Cortex of kidney (tissue), 1 donor: Measurements from ENCODE around the gene DCTN4.
"Not testable (repeated sequence)": the region's sequence is repeated elsewhere in the genome, so short reads cannot be mapped to it uniquely, and the experiment has no call there.

Experiments
- DNase-seq: peaks from one replicate; lab custom pipeline; 2025; lab: John Stamatoyannopoulos, UW

The DCTN4 gene

DNA sequence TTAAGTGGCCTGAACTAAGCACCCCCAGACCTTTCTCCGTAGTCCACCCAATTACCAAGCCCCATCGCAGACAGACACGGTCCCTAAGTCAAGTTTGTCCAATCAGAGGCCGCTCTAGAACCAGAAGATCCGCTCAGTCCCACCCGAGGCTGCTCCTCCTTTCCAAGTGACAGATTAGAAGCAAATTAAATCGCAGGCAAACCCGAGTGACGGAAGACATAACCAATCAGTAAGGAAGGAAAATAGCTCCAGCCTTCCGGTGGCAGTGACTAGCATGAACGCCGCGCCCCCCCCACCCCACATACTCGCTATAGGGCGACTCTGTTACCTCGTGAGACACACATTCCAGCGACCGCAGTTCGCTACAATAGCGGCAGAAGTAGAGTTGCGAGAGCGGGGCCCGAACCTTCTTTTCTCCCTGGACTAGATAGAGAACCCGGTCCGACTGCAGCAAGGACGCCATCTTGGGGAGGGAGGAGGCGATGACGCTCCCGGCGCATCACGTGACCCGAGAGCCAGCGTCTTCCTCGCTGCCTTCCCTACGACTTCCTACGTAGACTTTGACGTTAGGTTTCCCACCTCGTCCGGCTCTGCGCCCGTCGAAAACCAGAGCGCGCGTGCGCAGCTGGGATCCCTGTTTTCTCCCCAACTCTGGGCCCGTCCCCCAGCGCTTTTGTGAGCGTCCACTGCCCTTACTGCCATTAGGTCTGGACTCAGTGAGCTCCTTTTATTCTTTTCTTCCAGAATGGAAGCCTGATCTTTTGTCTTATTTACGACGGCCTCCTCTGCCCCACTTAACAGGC, at the start of gene DCTN4:
Gene DCTN4 (minus strand): TSS at position 487 of the 803 bp plus-strand sequence. CDS start 24 bp downstream, at position 463.
- DNase-seq, result peak; percentile 57

DNA sequence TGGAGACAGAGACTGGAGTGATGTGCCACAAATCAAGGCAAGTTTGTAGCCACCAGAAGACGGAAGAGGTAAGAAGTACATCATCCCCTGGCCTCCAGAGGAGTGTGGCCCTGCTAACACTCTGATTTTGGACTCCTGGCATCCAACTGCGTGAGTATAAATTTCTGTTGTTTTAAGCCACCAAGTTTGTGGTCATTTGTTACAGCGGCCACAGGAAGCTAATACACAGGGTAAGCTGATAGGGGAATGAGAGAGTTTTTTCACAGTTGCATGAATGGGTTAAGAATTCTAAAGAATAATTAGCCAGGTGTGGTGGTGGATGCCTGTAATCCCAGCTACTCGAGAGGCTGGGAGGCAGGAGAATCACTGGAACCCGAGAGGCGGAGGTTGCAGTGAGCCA, 45.6 kb upstream of the DCTN4 start:
- no peak for DNase-seq

DNA sequence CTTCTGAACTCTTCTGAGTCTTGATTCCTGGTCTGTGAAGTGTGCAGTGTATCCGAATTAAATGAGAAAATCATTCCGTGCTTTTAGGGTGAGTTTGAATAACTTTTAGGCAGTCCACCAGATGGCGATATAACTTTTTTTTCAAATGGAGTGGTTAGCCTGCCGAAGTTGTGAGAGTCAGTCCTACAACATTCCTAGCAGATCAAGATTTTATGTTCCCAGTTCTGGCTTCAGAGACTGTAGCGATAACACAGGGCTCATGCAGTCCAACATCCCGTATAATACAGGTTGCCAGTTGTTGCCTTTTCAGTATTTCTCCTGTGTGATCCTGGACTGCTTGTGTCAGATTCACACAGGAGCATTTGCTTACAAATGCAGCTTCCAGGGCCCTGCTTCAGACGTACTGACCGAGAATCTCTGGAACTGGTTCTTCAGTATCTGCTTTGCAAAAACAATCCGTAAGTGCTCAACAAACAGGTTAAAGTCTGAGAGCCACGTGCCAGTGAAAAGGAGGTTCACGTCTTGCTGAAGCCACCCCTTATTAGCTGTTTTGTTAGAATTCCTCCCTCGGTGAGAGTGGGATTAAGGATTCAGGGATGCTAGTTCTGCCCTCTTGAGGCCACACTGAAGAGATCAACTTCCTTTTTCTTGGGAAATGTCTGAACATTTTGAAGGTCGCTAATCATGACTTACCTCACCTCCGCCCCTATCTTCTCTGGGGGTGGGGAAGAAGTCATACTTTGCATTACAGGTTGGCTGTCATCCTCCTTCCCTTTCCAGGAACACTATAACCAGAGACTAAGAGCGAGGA, 42.5 kb upstream of the DCTN4 start:
- DNase-seq, result no peak

DNA sequence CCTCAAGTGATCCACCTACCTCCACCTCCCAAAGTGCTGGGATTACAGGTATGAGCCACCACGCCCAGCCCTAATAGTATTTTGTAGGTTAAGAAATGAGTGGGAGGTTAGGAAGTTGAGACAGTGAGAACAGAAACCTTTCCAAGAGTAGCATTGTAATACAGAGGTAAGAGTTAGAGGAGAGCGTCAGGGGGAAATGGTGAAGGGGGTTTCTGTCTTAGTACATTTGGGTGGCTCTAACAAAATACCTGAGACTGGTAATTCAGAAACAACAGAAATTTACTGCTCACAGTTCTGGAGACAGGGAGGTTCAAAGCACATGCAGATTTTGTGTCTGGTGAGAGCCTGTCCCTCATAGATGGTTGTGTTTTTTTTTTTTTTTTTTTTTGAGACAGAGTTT, 38.6 kb upstream of the DCTN4 start:
- no peak for DNase-seq

DNA sequence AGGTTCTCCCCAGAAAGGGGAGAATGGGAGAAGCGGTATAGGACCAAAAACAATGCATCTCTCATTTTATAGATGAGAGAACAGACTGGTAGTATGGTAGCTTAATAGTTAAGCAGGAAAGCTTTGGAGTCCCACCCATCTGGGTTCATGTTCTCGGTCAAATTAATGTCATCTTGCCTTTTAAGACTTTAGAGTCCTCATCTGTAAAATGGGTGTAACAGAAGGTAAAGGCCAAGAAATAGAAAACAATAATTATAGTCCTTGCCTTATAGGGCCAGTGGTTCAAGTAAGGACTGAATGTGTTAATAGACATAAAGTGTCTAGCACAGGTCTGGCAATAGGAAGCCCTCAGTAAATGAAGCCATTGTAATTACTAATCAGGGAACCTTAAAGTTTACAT, 36.1 kb upstream of the DCTN4 start:
- DNase-seq, result no peak

DNA sequence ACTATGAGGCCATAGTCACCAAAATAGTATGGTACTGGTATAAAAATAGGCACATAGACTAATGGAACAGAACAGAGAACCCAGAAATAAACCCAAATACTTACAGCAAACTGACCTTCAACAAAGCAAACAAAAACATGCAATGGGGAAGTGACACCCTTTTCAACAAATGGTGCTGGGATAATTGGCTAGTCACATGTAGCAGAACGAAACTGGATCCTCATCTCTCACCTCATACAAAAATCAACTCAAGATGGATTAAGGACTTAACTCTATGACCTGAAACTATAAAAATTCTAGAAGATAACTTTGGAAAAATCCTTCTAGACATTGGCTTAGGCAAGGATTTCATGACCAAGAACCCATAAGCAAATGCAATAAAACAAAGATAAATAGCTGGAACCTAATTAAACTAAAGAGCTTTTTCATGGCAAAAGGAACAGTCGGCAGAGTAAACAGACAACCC, 34.6 kb upstream of the DCTN4 start:
- not testable (repeated sequence) for DNase-seq

DNA sequence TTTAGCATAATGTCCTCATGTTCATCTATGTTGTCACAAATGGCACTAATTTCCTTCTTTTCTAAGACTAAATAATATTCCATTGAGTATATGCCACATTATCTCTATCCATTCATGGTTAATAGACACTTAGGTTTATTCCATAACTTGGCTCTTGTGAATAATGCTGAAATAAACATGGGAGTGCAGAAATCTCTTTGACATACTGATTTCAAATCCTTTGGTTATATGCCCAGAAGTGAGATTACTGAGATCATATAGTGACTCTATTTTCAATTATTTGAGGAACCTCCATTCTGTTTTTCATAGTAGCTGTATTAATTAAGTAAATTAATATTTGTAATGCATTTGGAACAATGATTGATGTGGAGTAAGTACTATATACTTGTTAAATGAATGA, 32.7 kb upstream of the DCTN4 start:
- DNase-seq, result no peak

DNA sequence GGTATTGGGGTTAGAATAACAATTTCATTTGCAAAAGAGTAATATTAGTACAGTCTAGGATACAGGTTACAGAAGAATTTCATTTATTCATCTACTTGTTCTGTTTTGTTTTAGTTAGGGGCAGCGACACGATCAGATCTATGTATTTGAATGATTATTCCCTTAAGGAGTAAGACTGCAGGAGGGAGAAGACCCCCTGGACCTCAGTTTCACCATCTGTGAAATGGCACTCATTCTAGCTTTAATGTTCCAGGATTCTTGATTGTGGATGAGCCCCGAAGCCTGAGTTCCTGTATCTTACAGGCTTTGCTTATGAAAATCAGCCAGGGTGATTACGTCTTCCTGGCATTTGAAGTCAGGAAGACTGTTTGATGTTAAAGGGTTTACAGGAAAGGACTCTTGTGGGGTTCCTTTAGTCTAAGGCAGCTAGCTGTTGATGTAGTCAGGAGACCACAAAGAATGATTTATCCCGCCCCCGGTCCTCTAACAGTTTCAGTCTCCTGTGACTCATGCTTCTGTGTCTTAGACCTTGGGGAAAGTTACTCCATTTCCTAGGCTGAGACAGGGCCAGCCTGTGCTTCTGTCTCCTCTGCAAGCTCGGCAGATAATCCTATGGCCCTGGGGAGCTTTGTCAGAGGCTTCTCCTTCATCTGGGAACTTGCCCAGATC, 31.3 kb upstream of the DCTN4 start:
- no peak for DNase-seq

DNA sequence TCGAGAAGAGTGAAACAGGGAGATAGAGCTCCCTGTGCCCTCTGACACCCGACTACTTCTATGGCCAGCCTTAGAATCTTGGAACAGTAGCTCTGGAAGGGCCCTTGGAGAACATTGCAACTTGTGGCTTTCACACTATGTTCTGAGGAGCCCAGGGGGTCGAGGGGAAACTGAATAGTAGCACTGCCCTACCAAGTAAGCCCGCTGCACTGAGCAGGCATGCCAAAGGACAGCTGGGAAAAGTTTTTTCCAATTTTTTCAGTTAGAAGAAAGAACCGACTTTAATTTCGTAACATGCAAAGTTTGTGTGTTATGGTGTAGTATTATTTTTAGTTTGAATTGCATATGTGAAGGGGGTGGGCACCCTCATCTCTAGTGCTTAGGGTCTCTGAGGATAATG, 30.6 kb upstream of the DCTN4 start:
- DNase-seq, result no peak

DNA sequence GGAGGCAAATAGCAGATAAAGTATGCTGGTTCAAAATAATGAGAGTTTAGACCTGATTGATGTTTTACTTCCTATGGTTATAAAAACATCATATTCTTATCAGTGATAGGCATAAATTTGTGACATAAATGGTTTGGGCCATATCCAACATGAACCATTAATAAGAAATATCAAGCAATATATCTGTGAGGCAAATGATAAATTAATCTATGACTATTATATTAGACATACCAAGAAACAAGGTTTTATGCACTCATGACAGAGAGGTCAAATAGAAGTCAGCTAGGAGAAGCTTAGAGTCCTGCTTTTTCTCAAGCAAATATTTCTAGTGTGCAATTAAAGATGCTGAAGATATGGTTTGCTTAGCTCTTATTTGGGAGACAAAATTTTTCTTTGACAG, 30.2 kb upstream of the DCTN4 start:
- no peak for DNase-seq

DNA sequence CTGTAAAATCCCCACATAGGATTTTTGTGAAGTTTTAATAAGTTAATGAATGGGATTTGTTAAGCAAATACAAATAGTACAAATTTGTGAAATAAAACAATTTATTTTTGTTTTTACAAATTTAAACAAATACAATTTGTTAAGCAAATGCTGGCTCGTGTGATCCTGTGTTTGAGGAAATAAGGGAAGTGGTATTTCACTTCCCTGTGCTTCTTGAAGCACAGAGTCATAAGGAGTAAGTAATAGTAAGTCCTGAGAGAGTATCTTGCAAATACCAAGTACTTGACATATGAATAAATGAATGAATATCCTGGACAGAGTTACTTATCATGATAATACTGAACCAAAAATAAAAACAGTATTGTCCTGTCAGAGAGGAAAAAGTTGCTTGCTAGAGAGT, 28.8 kb upstream of the DCTN4 start:
- DNase-seq, result no peak

DNA sequence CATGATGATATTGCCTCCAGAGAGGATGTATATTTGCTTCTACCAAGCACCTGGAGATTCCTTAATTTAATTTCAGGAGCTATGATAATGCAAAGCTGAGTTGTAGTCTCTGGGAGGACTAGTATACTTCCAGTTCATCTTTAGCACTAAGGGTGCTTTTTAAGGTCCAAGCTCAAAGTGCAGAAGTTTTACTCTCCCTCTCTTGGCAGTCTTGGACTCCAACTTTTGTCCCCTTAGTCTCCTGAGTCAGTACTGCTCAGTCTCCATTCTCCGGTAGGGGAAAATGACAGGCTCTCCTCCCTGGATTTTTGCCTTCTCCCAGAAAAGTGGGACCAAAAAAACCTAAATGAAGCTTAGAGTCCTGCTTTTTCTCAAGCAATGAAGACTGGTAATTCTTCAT, 28.1 kb upstream of the DCTN4 start:
- DNase-seq, result no peak

DNA sequence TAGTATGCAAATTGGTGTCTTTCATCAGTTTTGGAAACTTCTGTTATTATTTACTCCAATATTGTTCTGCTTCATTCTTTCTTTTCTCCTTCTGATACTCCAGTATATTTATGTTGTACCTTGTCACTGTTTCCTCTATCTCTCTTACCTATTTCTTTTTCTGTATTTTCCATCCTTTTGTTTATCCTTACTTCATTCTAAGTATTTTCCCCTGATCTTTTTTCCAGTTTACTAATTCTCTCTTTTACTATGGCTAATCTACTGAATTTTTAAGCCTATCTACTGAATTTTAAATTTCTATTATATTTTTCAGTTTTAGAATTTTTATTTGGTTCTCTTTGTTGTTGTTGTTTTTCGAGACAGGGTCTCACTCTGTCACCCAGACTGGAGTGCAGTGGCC, 27.1 kb upstream of the DCTN4 start:
- DNase-seq, result no peak

DNA sequence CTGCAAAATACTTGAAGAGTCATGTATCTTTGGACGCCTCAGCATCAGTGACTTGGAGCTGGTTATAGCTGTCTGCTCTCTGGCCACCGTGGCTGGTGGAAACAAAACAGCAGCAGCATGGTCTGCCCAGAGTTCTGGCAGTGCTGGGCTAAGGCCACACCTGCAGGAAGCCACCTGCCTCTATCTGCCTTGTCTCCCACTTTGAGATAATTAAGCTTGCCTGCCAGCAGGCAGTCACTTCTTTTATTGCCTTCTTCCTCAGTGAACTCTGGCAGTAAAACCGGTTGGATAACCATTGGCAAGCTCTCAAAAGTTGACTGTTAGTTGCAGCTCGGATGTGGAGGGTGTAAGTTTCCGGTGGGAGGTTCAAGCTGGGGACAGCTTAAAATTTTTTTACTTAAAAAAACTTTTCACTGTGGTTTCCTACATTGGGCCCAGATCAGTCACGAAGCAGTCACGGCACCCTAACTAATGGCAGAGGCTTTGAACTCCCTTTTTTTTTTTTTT, 24.7 kb upstream of the DCTN4 start:
- DNase-seq, result no peak

DNA sequence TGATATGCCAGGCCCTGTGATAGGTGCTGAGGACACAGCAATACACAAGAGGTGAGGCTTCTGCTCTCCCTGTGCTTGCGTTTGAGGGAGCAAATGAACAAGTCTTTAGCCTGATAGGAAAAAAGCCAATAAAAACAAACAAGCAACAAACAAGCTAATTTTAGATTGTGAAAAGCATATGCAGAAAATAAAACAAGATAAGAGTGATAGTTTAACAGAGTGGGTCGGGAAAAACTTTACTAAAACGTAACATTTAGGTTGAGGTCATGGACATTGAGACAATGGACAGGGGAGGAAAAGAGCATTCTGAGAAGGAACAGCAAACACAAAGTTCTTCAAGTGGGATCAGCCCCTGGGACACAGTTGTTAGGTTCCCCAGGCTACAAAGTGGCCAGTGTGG, 24.0 kb upstream of the DCTN4 start:
- DNase-seq, result no peak

DNA sequence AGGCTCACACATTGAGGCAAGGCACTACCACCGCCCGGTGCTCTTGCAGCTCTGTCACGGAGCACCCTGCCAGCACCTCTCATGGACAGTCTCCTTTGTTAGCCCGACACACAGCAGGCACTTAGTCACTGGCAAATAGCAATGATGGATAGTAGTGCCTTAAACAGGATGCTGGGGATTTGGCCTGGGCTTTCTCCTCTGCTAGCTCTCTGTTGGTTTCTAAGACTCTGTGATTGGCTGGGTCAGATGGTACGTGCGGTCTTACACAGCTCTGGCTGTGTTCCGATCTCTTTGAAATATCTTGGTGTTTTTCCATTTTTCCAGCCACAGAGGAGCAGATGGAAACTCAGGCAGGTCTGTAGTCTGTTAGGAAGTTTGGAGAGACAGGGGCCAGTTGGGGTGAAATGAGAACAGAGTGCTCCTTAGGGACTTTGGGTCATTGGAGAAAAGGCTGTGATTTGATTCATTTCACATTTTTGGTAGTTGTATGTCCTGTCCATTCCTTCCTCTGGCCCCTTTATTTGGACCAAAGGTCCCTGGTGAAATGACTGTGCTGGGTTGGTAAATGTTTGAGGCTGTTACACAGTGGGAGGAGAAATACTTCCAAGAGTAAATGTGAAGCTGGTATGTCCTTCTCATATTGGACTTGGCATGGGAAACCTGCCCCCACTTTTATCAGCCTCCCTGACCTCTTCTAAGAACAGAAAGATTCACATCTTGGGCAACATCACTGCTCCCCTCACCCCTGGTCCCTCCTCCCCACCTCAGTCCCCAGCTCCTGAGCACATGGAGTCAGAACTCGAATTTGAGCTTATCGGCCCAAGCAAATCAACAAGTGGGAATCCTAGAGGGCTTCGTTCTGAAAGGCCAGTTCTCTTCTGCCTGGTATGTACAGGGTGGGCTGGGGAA, 23.1 kb upstream of the DCTN4 start:
- DNase-seq, result no peak

DNA sequence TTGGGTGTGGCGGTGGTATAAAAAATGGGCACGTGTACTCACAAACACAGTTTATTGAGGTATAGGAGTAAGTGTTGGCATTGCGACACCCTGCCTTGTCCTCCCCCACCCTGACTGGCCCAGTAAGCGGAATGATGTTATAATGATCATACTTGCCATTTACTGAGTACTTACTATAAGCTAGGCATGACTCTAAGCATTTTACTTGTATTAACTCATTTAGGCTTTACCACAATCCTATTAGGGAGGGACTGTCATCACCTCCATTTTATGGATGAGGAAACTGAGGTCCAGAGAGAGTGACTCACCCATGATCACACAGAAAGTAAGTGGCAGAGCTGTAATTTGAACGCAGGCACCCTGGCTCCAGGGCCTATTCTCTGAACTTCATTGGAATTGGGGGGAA, 22.0 kb upstream of the DCTN4 start:
- DNase-seq, result no peak

DNA sequence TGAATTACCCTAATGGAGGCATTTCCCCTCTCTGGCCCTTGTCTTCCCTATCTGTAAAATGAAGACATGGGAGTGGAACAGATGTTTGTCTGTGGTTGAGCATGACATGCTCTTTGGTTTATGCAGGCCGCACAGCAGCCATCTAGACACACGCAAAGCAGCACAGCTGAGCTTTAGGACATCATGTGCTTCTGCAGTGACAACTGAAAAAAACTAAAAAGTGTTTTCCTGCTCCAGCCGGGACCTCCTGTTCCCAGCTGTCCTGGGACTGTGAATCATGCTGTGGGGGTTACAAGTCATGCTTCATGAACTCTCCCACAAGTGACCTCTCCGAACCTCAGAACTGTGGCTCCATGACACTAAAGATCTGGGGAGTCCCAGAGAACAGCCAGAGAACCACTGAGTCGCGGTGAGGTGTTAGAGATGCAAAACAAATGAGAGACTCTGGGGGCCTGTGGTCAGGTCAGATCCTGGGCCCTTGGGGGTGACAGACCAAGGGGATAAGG, 21.4 kb upstream of the DCTN4 start:
- no peak for DNase-seq

DNA sequence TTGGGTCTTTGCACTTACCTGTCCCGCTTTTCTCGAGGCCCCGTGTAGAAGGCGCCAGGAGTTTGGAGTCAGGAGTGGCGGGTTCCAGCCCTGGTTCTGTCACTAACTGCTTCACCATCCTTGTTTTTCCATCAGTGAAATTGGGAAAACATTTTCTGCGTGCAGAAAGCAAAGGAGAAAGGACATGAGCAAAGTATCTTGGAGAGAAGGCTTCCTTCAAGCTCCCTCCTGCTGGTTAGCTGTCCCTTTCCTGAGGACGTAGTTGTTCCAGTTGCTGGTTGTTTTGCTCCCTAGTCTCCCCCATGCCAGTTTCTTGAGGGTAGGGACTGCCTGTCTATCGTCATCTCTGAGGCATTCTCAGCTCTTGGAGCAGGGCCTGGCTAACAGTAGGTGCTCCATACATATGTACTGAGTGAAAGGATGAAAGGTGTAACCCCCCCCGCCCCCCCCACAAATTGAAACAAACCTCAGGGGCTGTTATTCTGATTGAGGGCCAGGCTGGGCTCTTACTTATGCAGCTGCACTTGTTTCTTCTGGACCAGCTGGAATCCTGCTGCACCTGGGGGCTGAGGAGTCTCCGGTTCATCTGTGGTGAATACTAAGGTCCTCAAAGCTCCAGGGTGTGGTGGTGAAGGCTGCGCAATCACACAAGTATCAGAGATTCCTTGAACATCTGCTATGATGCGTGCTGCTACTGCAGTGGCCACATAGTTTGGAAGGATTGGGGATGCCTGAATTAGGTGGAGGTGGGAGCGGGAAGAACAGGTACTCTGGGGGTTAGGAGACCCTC, 20.8 kb upstream of the DCTN4 start:
- DNase-seq, result no peak
